Neutrophil (primary cell): ENCODE results near the gene SYCP2L.
"Not testable (repeated sequence)": the region's sequence is repeated elsewhere in the genome, so short reads cannot be mapped to it uniquely, and the experiment has no call there.

Experiments
- H3K27ac ChIP-seq: fragments of 200-600 bp; sonication (generic); 2 replicates; pipeline ENCODE4 v1.5.1; 2016; ENCODE audit warnings: mild to moderate bottlenecking, moderate library complexity
- H3K27me3 ChIP-seq: fragments of 200-600 bp; sonication (generic); 2 replicates; pipeline ENCODE4 v1.6.0; 2016; ENCODE audit warnings: mild to moderate bottlenecking
- H3K36me3 ChIP-seq: fragments of 200-600 bp; sonication (generic); 2 replicates; pipeline ENCODE4 v1.5.1; 2017
- H3K4me1 ChIP-seq, 2 experiments: fragments of 200-600 bp in 1 of 2; sonication (generic) in 1 of 2; 1 replicate in 1 of 2; 2 replicates in 1 of 2; pipeline versions ENCODE4 v1.5.1 to v1.6.1; 2013 to 2016; ENCODE audit warnings: low read depth in 1 of 2, low read length in 1 of 2, mild to moderate bottlenecking in 1 of 2, moderate library complexity in 1 of 2; ENCODE audit not compliant: control insufficient read depth in 1 of 2, insufficient read depth in 1 of 2
- H3K4me3 ChIP-seq, 2 experiments: fragments of 200-600 bp in 1 of 2; sonication (generic) in 1 of 2; 1 replicate in 1 of 2; 2 replicates in 1 of 2; pipeline ENCODE4 v1.5.1; 2013 to 2016; ENCODE audit warnings: low read depth in 1 of 2, low read length in 1 of 2, mild to moderate bottlenecking in 1 of 2, moderate library complexity in 1 of 2
- H3K9me3 ChIP-seq: fragments of 200-600 bp; sonication (generic); 2 replicates; pipeline ENCODE4 v1.5.1; 2016
- CTCF ChIP-seq: fragments of 200-600 bp; sonication (generic); IDR thresholded peaks from 2 replicates; pipeline ENCODE4 v1.5.1; 2016; ENCODE audit warnings: antibody characterized with exemption

SYCP2L gene

DNA sequence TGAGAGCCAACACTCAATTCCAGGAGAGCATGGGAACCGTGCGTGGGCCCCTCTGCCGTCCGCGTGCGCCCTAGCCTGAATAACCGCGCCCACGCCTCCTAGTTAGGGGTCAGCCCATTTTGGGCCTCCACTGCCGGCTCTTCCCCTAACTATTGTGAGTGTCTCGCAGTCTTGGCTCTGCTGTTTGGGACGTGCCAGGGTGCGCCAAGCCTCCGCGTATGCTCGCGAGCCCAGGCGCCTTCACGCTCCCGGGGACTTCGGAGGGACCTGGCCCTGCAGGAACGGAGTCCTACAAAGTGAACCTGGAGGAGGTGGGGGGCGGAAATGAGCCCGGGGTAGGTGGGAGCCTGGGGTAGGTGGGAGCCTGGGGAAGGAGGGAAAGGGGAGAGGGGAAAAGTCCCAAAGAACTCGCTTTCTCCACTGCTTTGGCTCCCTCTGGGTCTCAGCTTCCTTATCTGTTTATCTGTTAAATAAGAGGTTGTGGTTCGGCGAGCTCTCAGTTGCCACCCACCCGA, 4.1 kb upstream of the SYCP2L start:
- H3K4me1 ChIP-seq, result peaks cover 0 to 10% of the 10 kb centered on the region in 2 experiments
- H3K36me3 ChIP-seq, result no peaks in the 10 kb centered on the region
- peaks cover 100% of the 10 kb centered on the region for H3K27me3 ChIP-seq
- no peak overlapping the region for H3K27ac ChIP-seq
- no peak overlapping the region for H3K4me3 ChIP-seq
- TF ChIP-seq CTCF, result no peak
- no peaks in the 10 kb centered on the region for H3K9me3 ChIP-seq

GRCh38 chr6:10883312-10884244, 3.3 kb upstream of the SYCP2L start:
- Histone ChIP-seq H3K36me3 (no peaks in the 10 kb centered on the region), H3K27ac (no peak overlapping the region), H3K4me1 (peaks cover 0 to 10% of the 10 kb centered on the region in 2 experiments), H3K9me3 (no peaks in the 10 kb centered on the region), H3K4me3 (no peak overlapping the region), H3K27me3 (peaks cover 100% of the 10 kb centered on the region)
- TF ChIP-seq CTCF, result no peak

DNA sequence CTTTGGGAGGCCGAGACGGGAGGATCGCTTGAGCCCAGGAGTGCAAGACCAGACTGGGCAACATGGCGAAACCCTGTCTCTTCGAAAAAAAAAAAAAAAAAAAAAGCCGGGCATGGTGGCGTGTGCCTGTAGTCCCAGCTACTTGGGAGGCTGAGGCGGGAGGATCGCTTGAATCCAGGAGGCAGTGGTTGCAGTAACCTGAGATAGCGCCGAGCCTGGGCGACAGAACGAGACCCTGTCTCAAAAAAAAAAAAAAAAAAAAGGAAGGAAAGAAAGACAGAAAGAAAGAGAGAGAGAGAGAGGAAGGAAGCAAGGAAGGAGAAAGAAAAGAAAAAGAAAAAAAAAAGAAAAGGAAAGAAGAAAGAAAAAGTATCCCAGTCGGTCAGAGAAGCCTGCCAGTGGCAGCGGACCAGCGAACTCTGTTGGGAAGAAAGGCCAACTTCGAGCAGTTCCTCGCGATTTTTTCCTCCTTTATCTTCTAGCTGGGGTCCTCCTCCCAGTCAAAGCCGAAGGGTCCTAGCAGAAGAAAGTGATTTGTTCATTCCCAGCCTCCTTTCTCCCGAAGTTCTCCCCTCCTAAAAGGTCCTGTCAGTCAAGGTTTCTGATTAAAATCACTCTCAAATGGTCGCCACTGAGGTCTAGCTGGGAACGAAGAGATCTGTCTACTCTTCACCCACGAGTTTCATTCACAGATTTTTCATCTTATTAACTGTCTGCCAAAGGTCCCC, 2.4 kb upstream of the SYCP2L start:
- TF ChIP-seq CTCF, result no peak
- peaks cover 99% of the 10 kb centered on the region for H3K27me3 ChIP-seq
- peaks cover 0 to 10% of the 10 kb centered on the region in 2 experiments for H3K4me1 ChIP-seq
- H3K27ac ChIP-seq, result no peak overlapping the region
- H3K36me3 ChIP-seq, result no peaks in the 10 kb centered on the region
- H3K9me3 ChIP-seq, result no peaks in the 10 kb centered on the region
- H3K4me3 ChIP-seq, result no peak overlapping the region

DNA sequence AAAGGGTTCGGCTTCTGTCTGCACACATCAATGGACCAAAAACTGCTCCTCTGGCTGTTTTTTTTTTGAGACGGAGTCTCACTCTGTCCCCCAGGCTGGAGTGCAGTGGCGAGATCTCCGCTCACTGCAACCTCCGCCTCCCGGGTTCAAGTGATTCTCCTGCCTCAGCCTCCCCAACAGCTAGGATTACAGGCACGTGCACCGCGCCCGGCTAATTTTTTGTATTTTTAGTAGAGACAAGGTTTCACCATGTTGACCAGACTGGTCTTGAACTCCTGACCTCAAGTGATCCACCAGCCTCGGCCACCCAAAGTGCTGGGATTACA, 524 bp upstream of the SYCP2L start:
- not testable (repeated sequence) for H3K36me3 ChIP-seq, H3K4me3 ChIP-seq, H3K27ac ChIP-seq, H3K9me3 ChIP-seq
- Histone ChIP-seq H3K27me3 (peaks cover 84% of the 10 kb centered on the region), H3K4me1 (peaks cover 0 to 10% of the 10 kb centered on the region in 2 experiments)

DNA sequence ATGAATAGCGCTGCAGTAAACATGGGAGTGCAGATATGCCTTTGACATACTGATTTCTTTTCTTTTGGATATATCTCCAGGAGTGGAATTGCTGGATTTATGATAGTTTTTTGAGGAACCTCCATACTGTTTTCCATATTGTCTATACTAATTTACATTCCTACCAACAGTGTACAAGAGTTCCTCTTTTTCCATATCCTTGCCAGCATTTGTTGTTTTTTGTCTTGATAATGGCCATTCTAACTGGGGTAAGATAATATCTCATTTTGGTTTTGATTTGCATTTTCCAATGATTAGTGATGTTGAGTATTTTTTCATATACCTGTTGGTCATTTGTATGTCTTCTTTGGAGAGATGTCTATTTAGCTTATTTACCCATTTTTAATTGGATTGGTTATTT, 3.3 kb downstream of the SYCP2L start:
- H3K27me3 ChIP-seq, result peaks cover 49% of the 10 kb centered on the region
- H3K4me3 ChIP-seq, result no peak overlapping the region
- peaks cover 0 to 10% of the 10 kb centered on the region in 2 experiments for H3K4me1 ChIP-seq
- no peak for TF ChIP-seq CTCF
- H3K36me3 ChIP-seq, result no peaks in the 10 kb centered on the region
- no peak overlapping the region for H3K27ac ChIP-seq
- no peaks in the 10 kb centered on the region for H3K9me3 ChIP-seq

GRCh38 chr6:10891960-10892359, 5.1 kb downstream of the SYCP2L start:
- no peak for TF ChIP-seq CTCF
- H3K4me1 ChIP-seq, result peaks cover 0 to 4% of the 10 kb centered on the region in 2 experiments
- H3K36me3 ChIP-seq, result no peaks in the 10 kb centered on the region
- H3K27ac ChIP-seq, result no peak overlapping the region
- no peak overlapping the region for H3K4me3 ChIP-seq
- H3K9me3 ChIP-seq, result no peaks in the 10 kb centered on the region
- H3K27me3 ChIP-seq, result peaks cover 33% of the 10 kb centered on the region
